ENCODE measurements around the gene ADGB. TPM values are rescaled to one million over a fixed set of nuclear protein-coding genes. Genes with fewer than 3 reads are reported as not detected.
"Not testable (repeated sequence)": the region's sequence is repeated elsewhere in the genome, so short reads cannot be mapped to it uniquely, and the experiment has no call there.

The ADGB gene
- polyA plus RNA-seq, 1 donor (not counting 4 experiments of a cell fraction or from before 2014, with no cell fraction given) = not detected

DNA sequence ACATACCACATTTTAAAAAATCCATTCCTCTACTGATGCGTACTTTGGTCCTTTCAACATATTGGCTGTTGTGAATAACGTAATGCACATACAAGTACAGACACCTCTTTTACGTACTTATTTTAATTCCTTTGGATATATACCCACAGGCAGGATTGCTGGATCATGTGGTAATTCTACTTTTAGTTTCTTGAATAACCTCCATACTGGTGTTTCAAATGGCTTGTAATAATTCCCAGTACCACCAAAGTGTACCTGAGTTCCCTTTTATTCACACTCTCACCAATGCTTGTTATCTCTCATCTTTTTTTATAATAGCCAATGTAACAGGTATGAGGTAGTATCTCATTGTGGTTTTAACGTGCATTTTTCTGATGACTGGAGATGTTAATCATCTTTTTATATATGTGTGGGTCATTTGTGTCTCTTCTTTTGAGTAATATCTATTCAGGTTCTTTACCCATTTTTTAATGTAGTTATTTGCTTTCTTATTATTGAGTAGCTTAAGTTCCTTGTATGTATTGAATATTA, 191.9 kb downstream of the ADGB start:
- dilution Hi-C loops (cut with MboI; ENCODE audit: extremely low pct_ligation_motif_present, low sequenced_read_pairs) = no loop called here
- Histone ChIP-seq H2AFZ (ENCODE audit: control insufficient read depth, low read length) (peak overlapping the region; percentile 48), H3K27ac (ENCODE audit: control insufficient read depth, insufficient read depth, low read length) (no peak overlapping the region), H3K27me3 (ENCODE audit: control insufficient read depth, extremely low read depth, insufficient read depth, low read length) (no peaks in the 10 kb centered on the region), H3K9ac (ENCODE audit: control insufficient read depth, extremely low read depth, insufficient read depth, low read length) (no peak overlapping the region), H3K9me3 (ENCODE audit: control insufficient read depth, low read depth, low read length) (no peaks in the 10 kb centered on the region), H3K79me2 (ENCODE audit: control insufficient read depth, insufficient read depth, low read length) (no peaks in the 10 kb centered on the region), H3K4me3 (ENCODE audit: control insufficient read depth in 2 of 3, extremely low read depth in 1 of 3, insufficient read depth in 2 of 3, low read depth in 1 of 3, low read length in 3 of 3) (peak overlapping the region in 1 of 3 experiments; percentile 22), H3K4me2 (ENCODE audit: control insufficient read depth, extremely low read depth, insufficient read depth, low read depth, low read length) (peak overlapping the region; percentile 25), H3K36me3 (ENCODE audit: control insufficient read depth in 2 of 2, extremely low read depth in 1 of 2, insufficient read depth in 2 of 2, low read length in 2 of 2) (no peaks in the 10 kb centered on the region), H3K9me1 (ENCODE audit: control insufficient read depth, extremely low read depth, insufficient read depth, low read length) (no peaks in the 10 kb centered on the region), H3K4me1 (ENCODE audit: control insufficient read depth, extremely low read depth, insufficient read depth, low read length) (peaks cover 13% of the 10 kb centered on the region), H4K20me1 (ENCODE audit: control insufficient read depth, extremely low read depth, insufficient read depth, low read length) (no peaks in the 10 kb centered on the region)
- DNase-seq (ENCODE audit: low read depth, low spot score) = no peak
- no peak for FAIRE-seq
- TF ChIP-seq CTCF (optimal IDR thresholded peaks at IDR 0.05 in 1 of 3, IDR thresholded peaks at IDR 0.05 in 1 of 3, conservative IDR thresholded peaks at IDR 0.05 in 1 of 3; ENCODE audit: extremely low read depth in 1 of 3, insufficient read depth in 2 of 3, low read length in 3 of 3) (no peak), EZH2 (IDR thresholded peaks at IDR 0.05; ENCODE audit: low read length) (no peak)

GRCh38 chr6:146791930-146792329, 193.2 kb downstream of the ADGB start:
- Histone ChIP-seq H4K20me1 (ENCODE audit: control insufficient read depth, extremely low read depth, insufficient read depth, low read length) (no peaks in the 10 kb centered on the region), H3K4me3 (ENCODE audit: control insufficient read depth in 2 of 3, extremely low read depth in 1 of 3, insufficient read depth in 2 of 3, low read depth in 1 of 3, low read length in 3 of 3) (no peak overlapping the region), H3K9me3 (ENCODE audit: control insufficient read depth, low read depth, low read length) (no peaks in the 10 kb centered on the region), H3K4me1 (ENCODE audit: control insufficient read depth, extremely low read depth, insufficient read depth, low read length) (peaks cover 13% of the 10 kb centered on the region), H3K79me2 (ENCODE audit: control insufficient read depth, insufficient read depth, low read length) (no peaks in the 10 kb centered on the region), H3K9ac (ENCODE audit: control insufficient read depth, extremely low read depth, insufficient read depth, low read length) (no peak overlapping the region), H3K9me1 (ENCODE audit: control insufficient read depth, extremely low read depth, insufficient read depth, low read length) (no peaks in the 10 kb centered on the region), H3K27me3 (ENCODE audit: control insufficient read depth, extremely low read depth, insufficient read depth, low read length) (no peaks in the 10 kb centered on the region), H3K36me3 (ENCODE audit: control insufficient read depth in 2 of 2, extremely low read depth in 1 of 2, insufficient read depth in 2 of 2, low read length in 2 of 2) (no peaks in the 10 kb centered on the region), H3K4me2 (ENCODE audit: control insufficient read depth, extremely low read depth, insufficient read depth, low read depth, low read length) (no peak overlapping the region), H3K27ac (ENCODE audit: control insufficient read depth, insufficient read depth, low read length) (no peak overlapping the region), H2AFZ (ENCODE audit: control insufficient read depth, low read length) (no peak overlapping the region)
- TF ChIP-seq CTCF (optimal IDR thresholded peaks at IDR 0.05 in 1 of 3, IDR thresholded peaks at IDR 0.05 in 1 of 3, conservative IDR thresholded peaks at IDR 0.05 in 1 of 3; ENCODE audit: extremely low read depth in 1 of 3, insufficient read depth in 2 of 3, low read length in 3 of 3) (no peak), EZH2 (IDR thresholded peaks at IDR 0.05; ENCODE audit: low read length) (no peak)
- FAIRE-seq (no peak), DNase-seq (ENCODE audit: low read depth, low spot score) (no peak)
- dilution Hi-C loops (cut with MboI; ENCODE audit: extremely low pct_ligation_motif_present, low sequenced_read_pairs) = no loop called here

GRCh38 chr6:146793218-146793617, 194.4 kb downstream of the ADGB start:
- dilution Hi-C loops (cut with MboI; ENCODE audit: extremely low pct_ligation_motif_present, low sequenced_read_pairs); H3K4me2 ChIP-seq (ENCODE audit: control insufficient read depth, extremely low read depth, insufficient read depth, low read depth, low read length); H2AFZ ChIP-seq (ENCODE audit: control insufficient read depth, low read length); H3K27me3 ChIP-seq (ENCODE audit: control insufficient read depth, extremely low read depth, insufficient read depth, low read length); H3K4me3 ChIP-seq (ENCODE audit: control insufficient read depth in 2 of 3, extremely low read depth in 1 of 3, insufficient read depth in 2 of 3, low read depth in 1 of 3, low read length in 3 of 3); H3K79me2 ChIP-seq (ENCODE audit: control insufficient read depth, insufficient read depth, low read length); H3K27ac ChIP-seq (ENCODE audit: control insufficient read depth, insufficient read depth, low read length); H3K9me1 ChIP-seq (ENCODE audit: control insufficient read depth, extremely low read depth, insufficient read depth, low read length); H4K20me1 ChIP-seq (ENCODE audit: control insufficient read depth, extremely low read depth, insufficient read depth, low read length); H3K9ac ChIP-seq (ENCODE audit: control insufficient read depth, extremely low read depth, insufficient read depth, low read length); H3K9me3 ChIP-seq (ENCODE audit: control insufficient read depth, low read depth, low read length); FAIRE-seq; H3K36me3 ChIP-seq (ENCODE audit: control insufficient read depth in 2 of 2, extremely low read depth in 1 of 2, insufficient read depth in 2 of 2, low read length in 2 of 2); DNase-seq (ENCODE audit: low read depth, low spot score): not testable (repeated sequence)
- H3K4me1 ChIP-seq (ENCODE audit: control insufficient read depth, extremely low read depth, insufficient read depth, low read length) = peaks cover 13% of the 10 kb centered on the region

Measured in keratinocyte (primary cell).